ENCODE results near the gene PRMT5.

- TF ChIP-seq POLR2A (IDR thresholded peaks at IDR 0.05; ENCODE audit: low read length) (no peak), GATA1 (IDR thresholded peaks at IDR 0.05; ENCODE audit: low read depth, low read length) (no peak)
Observed at GRCh38 chr14:22901799-22902198, 27.4 kb downstream of the PRMT5 start.

Data from erythroblast (primary cell).